B cell (primary cell): ENCODE measurements around the gene NOTCH1. TPM values are rescaled to one million over a fixed set of nuclear protein-coding genes. Genes with fewer than 3 reads are reported as not detected.

Source experiments
- ATAC-seq: fragments of 200-7000 bp; cut with Tn5 transposase; one replicate; pipeline ENCODE4 v1.10.0; 2021; ENCODE audit warnings: low read depth, mild to moderate bottlenecking, moderate number of reproducible peaks, moderate library complexity
- CTCF ChIA-PET: fragments of 350-600 bp; sonication (Branson Sonifier 250); formaldehyde crosslinking; loops from one replicate; lab custom pipeline; 2021; ENCODE audit warnings: antibody characterized with exemption, inconsistent platforms; lab: Charles Lee
- POLR2A ChIA-PET: fragments of 350-600 bp; sonication (Branson Sonifier 250); formaldehyde crosslinking; loops from one replicate; lab custom pipeline; 2021; ENCODE audit warnings: antibody characterized with exemption; lab: Charles Lee
- DNase-seq: peaks from one replicate; pipeline ENCODE4 v3.0.0; 2013
- H2AFZ ChIP-seq: 2 replicates; pipeline ENCODE4 v1.6.1; 2012; ENCODE audit warnings: mild to moderate bottlenecking, low read depth, low read length; ENCODE audit not compliant: insufficient read depth, poor library complexity, severe bottlenecking
- H3K27ac ChIP-seq, 2 donors: 1 replicate in 1 of 2; 2 replicates in 1 of 2; pipeline ENCODE4 v1.5.1; 2012 to 2013; ENCODE audit warnings: low read length in 2 of 2, mild to moderate bottlenecking in 2 of 2, moderate library complexity in 1 of 2
- H3K27me3 ChIP-seq, 4 experiments: fragments of 200-600 bp in 1 of 4; sonication (generic) in 1 of 4; replicated peaks in 1 of 4; 1 replicate in 2 of 4; 2 replicates in 2 of 4; pipeline versions ENCODE4 v1.6.1 to v1.7.0; 2013 to 2016; ENCODE audit warnings: low read length in 3 of 4, mild to moderate bottlenecking in 2 of 4, mixed read lengths in 1 of 4, moderate library complexity in 1 of 4; ENCODE audit not compliant: insufficient read depth in 4 of 4, control insufficient read depth in 3 of 4; ENCODE audit errors: control extremely low read depth in 1 of 4
- H3K36me3 ChIP-seq, 2 experiments: replicated peaks in 1 of 2; 1 replicate in 1 of 2; 2 replicates in 1 of 2; pipeline versions ENCODE4 v1.6.1 to v1.7.1; 2013; ENCODE audit warnings: low read length in 1 of 2; ENCODE audit not compliant: insufficient read depth in 2 of 2, control insufficient read depth in 1 of 2; ENCODE audit errors: control extremely low read depth in 1 of 2, extremely low read depth in 1 of 2
- H3K4me1 ChIP-seq, 2 donors: fragments of 200-600 bp in 1 of 2; sonication (generic) in 1 of 2; 1 replicate in 1 of 2; 2 replicates in 1 of 2; pipeline versions ENCODE4 v1.5.1 to v1.6.1; 2013 to 2017; ENCODE audit warnings: low read length in 2 of 2; ENCODE audit not compliant: control insufficient read depth in 2 of 2, insufficient read depth in 2 of 2
- H3K4me2 ChIP-seq: replicated peaks from 2 replicates; pipeline ENCODE3; 2012; ENCODE audit warnings: mild to moderate bottlenecking, low read depth, low read length; ENCODE audit not compliant: poor library complexity, severe bottlenecking
- H3K4me3 ChIP-seq, 5 experiments: fragments of 200-600 bp in 1 of 5; sonication (generic) in 1 of 5; 1 replicate in 3 of 5; 2 replicates in 2 of 5; pipeline versions ENCODE4 v1.5.1 to v1.7.0; 2011 to 2016; ENCODE audit warnings: low read length in 4 of 5, mild to moderate bottlenecking in 4 of 5, low read depth in 2 of 5, control low read depth in 1 of 5, moderate library complexity in 1 of 5; ENCODE audit not compliant: insufficient read depth in 1 of 5; ENCODE audit errors: control extremely low read depth in 1 of 5, extremely low read depth in 1 of 5
- H3K79me2 ChIP-seq: fragments of 200-600 bp; sonication (generic); one replicate; pipeline ENCODE4 v1.6.0; 2016; ENCODE audit warnings: low read length; ENCODE audit not compliant: control insufficient read depth, insufficient read depth
- H3K9ac ChIP-seq: fragments of 200-600 bp; sonication (generic); 2 replicates; pipeline ENCODE4 v1.6.1; 2017; ENCODE audit warnings: mild to moderate bottlenecking, low read length, moderate library complexity
- H3K9me3 ChIP-seq, 3 donors: one replicate each; pipeline versions ENCODE4 v1.6.1 to v1.7.1; 2013; ENCODE audit warnings: low read length in 2 of 3; ENCODE audit not compliant: control insufficient read depth in 2 of 3, insufficient read depth in 1 of 3; ENCODE audit errors: control extremely low read depth in 1 of 3
- H4K20me1 ChIP-seq: 2 replicates; pipeline ENCODE4 v1.6.0; 2012; ENCODE audit warnings: mild to moderate bottlenecking, low read length; ENCODE audit not compliant: insufficient read depth, control insufficient read depth, poor library complexity, severe bottlenecking
- H3K27ac Mint-ChIP-seq: one replicate; pipeline ENCODE4 v1.8.0; 2021; ENCODE audit warnings: mixed read lengths
- H3K27me3 Mint-ChIP-seq: one replicate; pipeline ENCODE4 v1.8.0; 2021; ENCODE audit warnings: mixed read lengths
- H3K4me1 Mint-ChIP-seq: one replicate; pipeline ENCODE4 v1.8.0; 2021; ENCODE audit warnings: mixed read lengths
- H3K4me3 Mint-ChIP-seq: one replicate; pipeline ENCODE4 v1.8.0; 2021; ENCODE audit warnings: mixed read lengths
- H3K9me3 Mint-ChIP-seq: one replicate; pipeline ENCODE4 v1.8.0; 2022; ENCODE audit warnings: mixed read lengths; ENCODE audit not compliant: insufficient read depth
- CTCF ChIP-seq: fragments of 200-600 bp; IDR thresholded peaks from one replicate; pipeline ENCODE4 v1.8.0; 2022; ENCODE audit warnings: antibody characterized with exemption, mild to moderate bottlenecking
- EZH2 ChIP-seq: IDR thresholded peaks from 2 replicates; pipeline ENCODE4 v1.6.1; 2012; ENCODE audit warnings: borderline replicate concordance, low read depth, mild to moderate bottlenecking, moderate library complexity, low read length; ENCODE audit not compliant: insufficient read depth, poor library complexity, severe bottlenecking
- WGBS: methylation state at CpG from one replicate; pipeline ENCODE4 v1.1.5; 2013; ENCODE audit warnings: missing lambda C conversion rate; ENCODE audit not compliant: insufficient coverage; 5-methylcytosine and 5-hydroxymethylcytosine counted together
- intact Hi-C: fragments of 100-400 bp; cut with micrococcal nuclease; formaldehyde crosslinking; loops from one replicate; pipeline ENCODE4 v1.10.0; 2022
- polyA plus RNA-seq: library from polyadenylated mRNA; depleted of rRNA; stranded (reverse); fragments of >200 nt; gene quantifications from 2 replicates; pipeline ENCODE4 v1.2.3, GENCODE V29; 2012
- total RNA-seq, 2 donors: library from RNA; stranded (reverse); fragments of 120-200 nt in 1 of 2; gene quantifications; 1 replicate in 1 of 2; 2 replicates in 1 of 2; pipeline versions ENCODE4 v1.2.3 to v1.2.4, GENCODE V29; 2013 to 2022

The NOTCH1 gene
- total and polyA plus RNA-seq, 2 donors (not counting 1 experiment from before 2014, with no cell fraction given): 16.6 to 38.5 TPM

GRCh38 chr9:136590821-136591752, 45.2 kb upstream of the NOTCH1 start:
- Histone ChIP-seq H3K79me2 (no peaks in the 10 kb centered on the region), H3K27me3 (peaks cover 0 to 30% (median 9%) of the 10 kb centered on the region in 4 experiments), H3K4me3 (no peak overlapping the region), H3K4me1 (peaks cover 24 to 26% of the 10 kb centered on the region in 2 donors), H2AFZ (no peak overlapping the region), H3K4me2 (no peak overlapping the region), H3K9ac (no peak overlapping the region), H3K9me3 (peaks cover 0 to 15% (median 3%) of the 10 kb centered on the region in 3 donors), H3K36me3 (no peaks in the 10 kb centered on the region), H3K27ac (no peak overlapping the region), H4K20me1 (no peaks in the 10 kb centered on the region)
- TF ChIP-seq EZH2 (no peak), CTCF (no peak)
- intact Hi-C loops: no loop called here
- ATAC-seq (no peak), DNase-seq (no peak)
- 88% methylated on average over 25 of the region's 26 CpGs for WGBS
- Mint-ChIP-seq H3K27ac (no peak overlapping the region), H3K9me3 (no peaks in the 10 kb centered on the region), H3K4me3 (no peak overlapping the region), H3K4me1 (peaks cover 20% of the 10 kb centered on the region), H3K27me3 (peaks cover 9% of the 10 kb centered on the region)
- ChIA-PET CTCF (no interaction called here), POLR2A (no interaction called here)
